Heart left ventricle (tissue), 13 donors: Measurements from ENCODE around the gene CCDC121.

Experiments
- CTCF ChIP-seq, 12 donors: fragments of 200-600 bp; sonication (generic) in 4 of 12; IDR thresholded peaks; one replicate each; pipeline versions ENCODE4 v1.5.0 to v1.8.0; 2018 to 2022; ENCODE audit warnings: antibody characterized with exemption in 12 of 12, mild to moderate bottlenecking in 5 of 12
- POLR2A ChIP-seq, 2 donors: fragments of 450-650 bp; IDR thresholded peaks; one replicate each; pipeline ENCODE4 v1.6.1; 2017; ENCODE audit warnings: antibody characterized with exemption in 2 of 2, mild to moderate bottlenecking in 2 of 2, moderate library complexity in 2 of 2
- donor health status: ischemic (EF 13 %, LVEDD 7.1; RV severe dilation, severe dysfunction).
- donor health status: DM: no; HTN: yes; CAD: no.
- donor health status: DM: no; HTN: no; CAD: no.
- donor health status: ischemic (EF 25% LVEDD 6.9; RV normal size, moderate dysfunction).
- donor health status: ischemic (EF 25% LVEDD 5.7; RV mildly dilated, moderate dysfunction).
- donor health status: ischemic (EF 35%, LVEDD 5.7; RV mildly dilated, moderate dysfunction).
- donor health status: nonischemic (EF 11% LVEDD 7.7; RV severe dilation, severe dysfunction).
- donor health status: DM: yes; HTN: yes; CAD: no.
- donor health status: PGD.
- donor health status: ischemic (EF 29% LVEDD 5.4; RV normal size, mild dysfunction).
- donor health status: nonischemic (EF 23%, LVEDD 6.1; RV moderate dilation, normal function).

- TF ChIP-seq CTCF (IDR thresholded peaks at IDR 0.05) (no peak), POLR2A (IDR thresholded peaks at IDR 0.05) (no peak)
Measured at GRCh38 chr2:27636766-27637165, 8.0 kb upstream of the CCDC121 start.
